HepG2 (cell line): ENCODE data around the gene PDZD2.

ENCODE experiments used
- NCOA1 ChIP-seq: sonication (generic); formaldehyde crosslinking; IDR thresholded peaks from 2 replicates; pipeline ENCODE4 v1.9.0; 2021; ENCODE audit warnings: missing genetic modification reagents
- NFE2 ChIP-seq: sonication (generic); formaldehyde crosslinking; IDR thresholded peaks from 2 replicates; pipeline ENCODE4 v1.4.0; 2020; ENCODE audit warnings: missing genetic modification reagents
- SP2 ChIP-seq: sonication (generic); formaldehyde crosslinking; IDR thresholded peaks from 2 replicates; pipeline ENCODE4 v1.5.1; 2020; ENCODE audit warnings: mild to moderate bottlenecking, missing genetic modification reagents
- TGIF2 ChIP-seq: IDR thresholded peaks from 2 replicates; pipeline ENCODE4 v1.6.1; 2016; ENCODE audit warnings: control low read depth, missing compliant biosample characterization

- TF ChIP-seq SP2 = no peak
- no peak for TF ChIP-seq NCOA1 (CRISPR knock-in tag)
- TF ChIP-seq NFE2 = no peak
- TF ChIP-seq TGIF2 (CRISPR knock-in tag) = no peak
Measured at GRCh38 chr5:31884896-31885295, 246.0 kb downstream of the PDZD2 start.
